GDM1 (cell line): ENCODE results near the gene PAK4.
"Not testable (repeated sequence)": the region's sequence is repeated elsewhere in the genome, so short reads cannot be mapped to it uniquely, and the experiment has no call there.

Experiments
- DNase-seq: peaks from one replicate; lab custom pipeline; 2025; lab: John Stamatoyannopoulos, UW

The PAK4 gene

DNA sequence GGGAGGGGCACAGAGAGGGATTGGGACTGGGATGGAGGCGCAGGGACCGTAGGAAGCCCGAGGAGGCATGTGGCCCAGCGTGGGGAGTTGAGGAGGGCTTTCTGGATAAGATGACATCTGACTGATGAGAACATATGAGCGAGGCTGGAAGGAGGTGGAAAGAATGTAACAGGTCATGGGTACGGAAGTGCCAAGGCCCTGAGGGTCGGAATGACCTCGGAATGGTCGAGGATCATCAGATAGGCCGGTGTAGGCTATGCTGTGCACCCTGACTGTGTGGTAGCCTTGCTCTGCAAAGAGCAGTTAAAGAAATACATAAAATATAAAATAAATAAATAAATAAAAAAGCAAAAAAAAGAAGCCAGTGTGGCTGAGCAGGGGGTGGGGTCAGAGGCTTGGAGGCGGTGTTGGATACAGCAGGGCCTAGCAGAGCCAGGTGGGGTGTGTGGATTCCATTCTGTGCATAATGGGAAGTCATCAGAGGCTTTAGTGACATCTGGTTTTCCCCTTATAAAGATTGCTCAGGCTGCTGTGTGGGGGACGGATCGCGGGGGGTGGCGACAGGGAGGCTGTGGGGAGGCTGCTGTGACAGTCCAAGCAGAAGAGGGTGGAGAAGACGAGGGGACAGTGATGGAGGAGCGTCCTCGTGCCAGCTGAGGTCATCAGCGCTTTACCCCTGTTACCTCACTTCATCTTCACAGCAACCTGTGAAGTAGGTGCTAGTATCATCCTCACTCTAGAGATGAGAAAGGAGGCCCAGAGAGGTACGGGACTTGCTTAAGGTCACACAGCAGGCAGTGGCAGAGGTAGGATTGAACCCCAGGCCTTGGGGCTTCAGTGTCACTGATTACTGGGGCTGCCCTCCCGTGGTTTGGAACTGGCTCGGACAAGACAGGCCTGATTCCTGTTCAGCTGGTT lies 5.0 kb downstream of the PAK4 start:
- DNase-seq = no peak

DNA sequence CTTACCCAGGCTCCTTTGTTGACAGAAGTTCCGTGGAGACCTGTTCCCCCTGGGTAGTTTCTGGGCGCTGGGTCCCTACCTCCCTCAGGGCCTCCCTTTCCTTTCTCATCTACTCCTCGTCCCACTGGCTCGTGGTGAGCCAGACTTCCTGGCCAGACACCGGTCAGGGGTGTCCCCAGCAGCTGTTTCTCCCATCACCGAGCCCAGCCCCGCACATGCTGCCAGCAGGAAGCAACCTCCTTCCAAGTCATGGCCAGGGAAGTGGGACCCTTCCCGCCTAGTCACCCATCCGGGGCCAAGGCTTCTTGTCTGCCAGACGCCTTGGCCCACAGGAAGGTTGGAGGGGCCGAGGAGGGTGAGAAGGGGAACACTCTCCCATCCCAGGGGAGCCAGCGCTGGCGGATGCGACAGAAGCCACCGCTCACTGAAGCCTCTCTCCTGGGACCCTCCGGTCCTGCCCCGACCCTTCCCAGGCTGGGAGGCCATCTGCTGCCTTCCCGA lies 5.7 kb downstream of the PAK4 start:
- DNase-seq = no peak

DNA sequence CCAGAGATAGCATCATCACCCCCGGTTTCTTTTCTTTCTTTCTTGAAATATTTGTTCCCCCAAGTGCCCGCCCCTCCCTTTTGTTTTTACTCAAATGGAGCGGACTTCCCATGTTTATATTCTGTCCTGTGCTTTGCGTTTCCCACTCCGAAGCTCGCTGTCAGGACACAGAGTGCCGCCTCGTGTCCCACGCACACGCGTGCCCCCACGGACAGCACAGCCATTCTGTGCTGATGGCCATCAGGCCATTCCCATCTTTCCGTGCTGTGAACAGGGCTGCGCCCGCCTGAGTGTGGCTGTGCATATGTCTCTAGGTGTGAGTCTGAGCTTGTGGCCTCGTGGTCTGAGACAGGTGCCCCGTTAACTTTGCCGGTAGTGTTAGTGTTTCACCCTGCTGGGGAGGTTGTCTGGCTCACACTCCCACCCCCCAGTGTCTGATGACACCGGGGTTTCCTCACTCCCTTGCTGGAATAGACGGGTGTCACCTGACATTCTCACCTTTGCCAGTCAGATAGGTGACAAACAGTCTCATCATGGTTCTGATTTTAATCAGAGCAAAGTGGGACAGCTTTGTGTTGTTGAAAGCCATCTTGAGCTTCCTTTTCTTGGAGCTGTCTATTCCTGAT lies 6.9 kb downstream of the PAK4 start:
- no peak for DNase-seq

DNA sequence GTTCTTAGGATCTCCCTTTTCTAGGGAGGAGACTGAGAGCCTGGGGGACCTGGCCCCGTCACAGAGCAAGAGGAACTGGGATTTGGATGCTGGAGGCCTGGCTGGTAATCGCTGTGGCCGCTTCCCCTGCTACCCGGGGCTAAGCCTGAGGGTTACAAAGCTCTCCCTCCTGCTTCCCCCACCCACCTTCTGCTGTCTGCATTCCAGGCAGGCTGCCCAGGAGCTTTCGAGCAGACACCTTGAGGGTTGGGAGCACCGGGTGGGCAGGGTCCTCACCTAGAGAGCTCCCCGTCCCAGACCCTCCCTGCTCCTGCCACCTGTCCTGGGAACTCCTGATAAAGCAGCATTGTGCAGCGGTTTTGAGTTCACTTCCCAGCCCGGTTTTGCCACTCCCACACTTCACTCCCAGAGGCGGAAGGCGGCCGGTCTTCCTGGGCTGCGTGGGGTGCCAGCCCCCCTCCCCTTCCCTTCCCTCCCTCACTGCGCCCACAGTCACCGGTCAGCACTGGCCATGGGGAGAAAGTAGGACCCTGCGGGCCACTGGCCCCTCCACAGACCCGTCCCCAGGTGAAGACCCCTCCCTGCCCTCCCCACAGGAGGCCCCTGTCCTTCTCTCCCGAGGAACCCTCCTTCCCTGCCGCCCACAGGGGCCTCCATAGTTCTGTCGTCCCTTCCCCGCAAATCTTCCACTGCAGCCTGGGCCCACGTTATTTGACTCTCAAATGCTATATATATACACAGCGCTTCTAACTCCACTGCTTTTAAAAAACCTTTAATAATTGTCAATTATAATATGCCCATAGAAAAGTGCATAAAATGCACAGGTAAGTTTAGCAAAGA lies 8.1 kb downstream of the PAK4 start:
- no peak for DNase-seq

DNA sequence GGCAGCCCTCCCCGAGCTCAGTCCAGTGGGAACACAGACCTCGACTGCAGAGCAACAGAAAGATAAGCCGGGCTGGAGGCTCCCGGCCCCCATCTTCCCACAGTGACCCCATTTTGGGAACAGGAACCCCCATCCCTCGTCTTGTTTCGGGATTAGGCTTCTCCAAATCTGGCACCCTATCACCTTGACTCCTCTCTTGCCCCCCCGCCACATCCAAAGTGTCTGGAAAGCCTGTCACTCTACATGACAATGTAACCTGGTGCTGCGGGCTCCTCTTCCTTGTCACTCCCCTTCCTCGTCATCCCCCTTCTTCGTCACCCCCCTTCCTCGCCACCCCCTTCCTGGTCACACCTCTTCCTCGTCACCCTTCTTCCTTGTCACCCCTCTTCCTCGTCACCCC lies 10.1 kb downstream of the PAK4 start:
- no peak for DNase-seq

DNA sequence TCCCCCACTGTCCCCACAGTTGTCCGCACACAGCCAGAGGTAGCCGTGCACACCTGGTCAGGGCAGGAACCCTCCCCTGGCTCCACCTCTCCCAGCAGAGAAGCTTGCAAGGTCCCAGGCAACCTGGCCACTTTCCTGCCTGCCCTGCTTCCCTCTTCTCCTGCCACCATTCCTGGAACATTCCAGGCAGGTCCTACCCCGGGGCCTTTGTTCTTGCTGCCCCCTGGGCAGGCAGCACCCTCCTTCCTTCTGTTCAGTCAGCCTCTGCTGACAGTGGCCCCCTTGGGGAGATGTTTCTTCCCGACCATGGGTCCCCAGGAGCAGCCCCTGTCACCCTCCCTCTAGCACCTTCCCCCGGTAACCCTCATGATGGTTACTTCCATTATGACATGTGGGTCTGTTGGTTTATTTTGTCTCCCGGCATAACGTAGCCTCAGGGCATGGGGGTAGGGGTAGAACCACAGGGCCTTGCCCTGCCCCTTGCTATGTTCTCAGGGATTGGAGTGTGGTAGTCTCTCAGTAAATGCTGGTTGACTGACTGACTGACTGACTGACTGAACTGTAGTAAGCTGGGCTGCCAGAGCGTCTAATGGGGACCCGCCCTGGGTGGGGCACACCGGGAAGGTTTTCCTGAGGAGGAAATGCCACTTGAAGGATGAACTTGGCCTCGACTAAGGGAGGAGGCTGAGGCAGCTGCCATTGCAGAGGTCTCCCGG lies 10.8 kb downstream of the PAK4 start:
- no peak for DNase-seq

DNA sequence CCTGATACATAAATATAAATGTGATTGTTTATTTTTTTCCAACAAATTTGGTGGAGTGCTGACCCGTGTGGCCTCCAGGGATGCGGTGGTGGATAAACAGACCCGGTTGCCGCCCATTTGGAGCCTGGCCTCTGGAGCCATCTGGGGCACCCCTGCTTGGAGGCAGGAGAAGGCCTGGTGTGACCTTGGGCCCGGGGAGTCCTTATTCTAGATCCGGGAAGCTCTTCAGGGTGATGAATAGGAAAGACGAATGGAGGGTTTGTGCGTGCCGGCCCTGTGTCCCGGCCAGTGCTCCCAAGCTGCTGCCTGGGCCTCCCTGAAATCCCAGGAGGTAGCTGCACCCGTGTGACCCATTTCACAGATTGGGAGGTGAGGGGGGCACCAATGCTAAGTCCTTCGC lies 11.5 kb downstream of the PAK4 start:
- no peak for DNase-seq

DNA sequence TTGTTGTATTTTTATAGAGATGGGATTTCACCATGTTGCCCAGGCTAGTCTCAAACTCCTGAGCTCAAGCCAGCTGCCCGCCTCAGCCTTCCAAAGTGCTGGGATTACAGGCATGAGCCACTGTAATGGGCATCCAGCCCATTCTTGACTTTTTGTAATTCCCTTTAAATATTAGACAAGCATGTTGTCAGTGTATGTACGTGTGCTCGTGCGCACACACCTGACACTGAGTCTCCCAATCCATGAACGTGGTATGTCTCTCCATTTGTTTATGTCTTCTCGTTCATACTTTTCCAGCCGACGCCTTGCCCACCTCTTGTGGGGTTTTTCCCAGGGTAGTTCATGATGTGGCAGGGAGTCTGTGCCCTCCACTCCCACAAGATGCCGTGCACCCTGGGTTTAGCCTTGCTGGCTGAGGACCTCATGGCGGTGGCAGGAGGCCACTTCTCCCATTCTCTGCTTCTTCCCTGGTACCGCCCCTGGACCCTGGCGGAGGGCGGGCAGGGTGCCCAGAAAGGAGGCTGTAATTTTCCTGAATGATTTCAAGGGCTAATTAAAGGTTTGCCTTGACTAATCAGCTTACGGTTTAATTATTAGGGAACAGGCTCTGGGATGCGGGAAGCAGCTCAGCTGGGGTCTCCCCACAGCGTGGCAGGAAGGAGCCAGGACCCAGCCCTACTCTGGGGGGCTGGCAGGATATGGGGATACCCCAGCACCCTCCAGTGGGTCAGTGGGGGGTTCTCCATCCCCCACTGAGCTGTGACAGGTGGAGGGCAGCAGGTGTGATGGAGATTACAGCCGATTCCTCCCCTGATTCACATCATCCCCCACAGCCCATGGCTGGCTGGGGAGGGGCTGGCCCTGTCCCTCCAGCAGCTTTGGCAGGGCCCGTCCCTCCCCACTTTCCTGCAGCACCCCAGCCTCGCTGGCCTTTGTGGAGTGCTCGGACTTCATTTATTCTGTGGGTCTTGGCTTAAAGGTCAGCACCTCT lies 12.9 kb downstream of the PAK4 start:
- DNase-seq = no peak

DNA sequence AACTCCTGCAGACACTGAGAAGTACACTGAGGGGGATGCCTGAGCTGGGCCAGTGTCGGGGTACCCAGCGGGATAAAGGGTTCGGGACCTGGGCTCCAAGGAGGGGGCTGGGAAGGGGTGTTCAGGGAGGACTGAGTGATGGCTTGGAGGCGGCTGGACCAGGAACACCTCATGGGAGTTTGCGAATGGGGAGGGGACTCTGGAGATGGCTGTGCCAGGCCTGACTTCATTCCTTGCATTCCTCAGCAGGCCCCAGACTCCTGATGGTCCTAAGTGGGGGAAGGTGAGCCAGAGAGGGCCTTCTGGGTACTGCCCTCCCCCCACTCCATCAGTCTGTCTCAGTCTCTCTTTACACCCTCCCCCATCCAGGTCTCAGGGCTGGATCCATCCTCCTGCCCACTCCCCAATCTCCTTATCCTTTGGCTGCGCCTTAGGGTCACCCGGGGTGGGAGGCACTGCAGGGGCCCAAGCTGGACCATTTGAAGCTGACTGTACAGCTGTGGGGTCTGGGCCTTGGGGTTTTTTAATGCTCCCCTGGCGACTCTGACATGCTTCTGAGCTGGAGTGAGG lies 13.8 kb downstream of the PAK4 start:
- DNase-seq = no peak

DNA sequence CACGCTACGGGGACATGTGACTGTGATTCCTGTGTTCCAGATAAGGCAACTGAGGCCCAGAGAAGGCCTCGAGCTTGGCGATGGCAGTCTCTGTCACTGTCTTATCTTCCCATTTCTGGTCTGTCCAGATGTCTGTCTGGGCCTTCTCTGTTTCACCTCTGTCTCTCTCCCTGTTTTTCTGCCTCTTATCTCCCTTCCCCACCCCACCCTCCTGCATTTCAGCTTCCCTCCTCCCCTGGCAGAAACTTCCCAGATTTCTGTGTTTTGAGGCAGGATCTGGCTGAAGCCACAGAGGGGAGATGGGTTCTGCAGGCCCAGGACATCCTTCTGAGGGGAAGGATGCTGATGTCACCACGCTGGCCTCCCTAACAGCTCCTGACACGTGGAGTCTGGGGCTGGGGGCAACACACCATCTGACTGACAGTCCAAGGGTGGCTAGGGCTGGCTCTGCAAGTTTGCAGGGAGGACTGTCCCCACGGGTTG lies 14.4 kb downstream of the PAK4 start:
- no peak for DNase-seq

DNA sequence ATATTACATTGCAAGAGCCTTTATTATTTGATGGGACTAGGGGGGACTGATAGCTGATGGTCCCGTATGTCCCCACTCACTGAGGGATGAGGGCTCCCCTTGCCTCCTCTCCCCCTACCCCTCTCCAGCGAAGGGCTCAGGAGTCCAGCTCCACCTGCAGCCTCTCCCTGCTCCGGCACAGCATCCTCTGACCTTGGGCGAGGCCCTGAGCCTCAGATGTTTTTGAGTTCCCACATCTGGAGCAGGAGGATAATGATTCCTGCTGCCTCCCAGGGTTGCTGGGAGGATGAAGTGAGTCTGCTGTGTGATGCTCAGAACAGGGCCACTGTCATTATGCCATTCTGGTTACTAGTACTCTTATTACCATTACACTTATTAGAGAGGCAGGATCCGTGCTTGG lies 15.0 kb downstream of the PAK4 start:
- DNase-seq = no peak

DNA sequence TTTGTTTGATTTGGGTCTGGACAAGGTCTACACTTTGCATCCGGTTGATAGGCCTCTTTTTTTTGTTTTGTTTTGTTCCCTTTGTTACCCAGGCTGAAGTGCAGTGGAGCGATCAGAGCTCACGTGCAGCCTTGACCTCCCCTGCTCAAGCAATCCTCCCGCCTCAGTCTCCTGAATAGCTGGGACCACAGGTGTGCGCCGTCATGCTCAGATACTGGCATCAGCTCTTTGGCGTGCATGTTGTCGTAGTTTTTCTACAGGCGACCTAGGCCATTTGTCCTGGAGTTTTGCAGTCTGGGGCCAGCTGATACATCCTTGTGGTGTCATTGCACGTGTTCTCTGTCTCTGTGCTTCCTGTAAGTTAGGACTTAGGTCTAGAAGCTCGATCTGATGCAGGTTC lies 16.3 kb downstream of the PAK4 start:
- DNase-seq = no peak

DNA sequence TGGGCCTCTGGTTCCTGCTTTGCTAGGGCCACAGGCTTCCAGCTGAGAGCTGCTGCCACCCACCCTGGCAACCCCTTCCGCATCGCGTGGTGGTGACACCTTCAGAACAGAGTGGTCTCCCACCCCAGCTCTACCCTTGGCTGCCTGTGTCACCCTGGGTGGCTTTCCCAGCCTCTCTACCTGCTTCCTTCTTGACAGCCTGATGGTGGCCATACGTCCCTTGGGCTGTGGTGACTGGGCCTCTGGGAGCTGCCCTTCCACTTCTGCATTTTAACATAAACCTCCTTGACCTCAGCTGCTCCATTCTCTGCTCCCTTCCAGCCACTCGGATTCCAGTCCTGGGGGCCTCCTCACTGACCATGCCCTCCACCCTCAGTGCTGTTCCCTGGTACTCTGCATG lies 17.0 kb downstream of the PAK4 start:
- DNase-seq = no peak

DNA sequence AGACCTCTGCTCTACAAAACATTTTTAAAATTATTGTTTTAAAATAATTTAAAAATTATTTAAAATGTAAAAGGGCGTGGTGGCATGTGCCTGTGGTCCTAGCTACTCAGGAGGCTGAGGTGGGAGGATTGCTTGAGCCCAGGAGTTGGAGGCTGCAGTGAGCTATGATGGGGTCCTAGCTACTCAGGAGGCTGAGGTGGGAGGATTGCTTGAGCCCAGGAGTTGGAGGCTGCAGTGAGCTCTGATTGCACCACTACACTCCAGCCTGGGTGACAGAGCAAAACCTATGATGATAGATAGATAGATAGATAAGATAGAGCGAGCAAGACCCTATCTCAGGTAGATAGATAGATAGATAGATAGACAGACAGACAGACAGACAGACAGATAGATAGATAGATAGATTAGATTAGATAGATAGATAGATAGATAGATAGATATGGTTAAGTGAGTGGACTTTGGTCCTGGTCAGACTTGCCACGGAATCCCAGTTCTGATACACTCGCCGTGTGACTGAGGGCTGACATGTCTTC lies 18.2 kb downstream of the PAK4 start:
- not testable (repeated sequence) for DNase-seq

DNA sequence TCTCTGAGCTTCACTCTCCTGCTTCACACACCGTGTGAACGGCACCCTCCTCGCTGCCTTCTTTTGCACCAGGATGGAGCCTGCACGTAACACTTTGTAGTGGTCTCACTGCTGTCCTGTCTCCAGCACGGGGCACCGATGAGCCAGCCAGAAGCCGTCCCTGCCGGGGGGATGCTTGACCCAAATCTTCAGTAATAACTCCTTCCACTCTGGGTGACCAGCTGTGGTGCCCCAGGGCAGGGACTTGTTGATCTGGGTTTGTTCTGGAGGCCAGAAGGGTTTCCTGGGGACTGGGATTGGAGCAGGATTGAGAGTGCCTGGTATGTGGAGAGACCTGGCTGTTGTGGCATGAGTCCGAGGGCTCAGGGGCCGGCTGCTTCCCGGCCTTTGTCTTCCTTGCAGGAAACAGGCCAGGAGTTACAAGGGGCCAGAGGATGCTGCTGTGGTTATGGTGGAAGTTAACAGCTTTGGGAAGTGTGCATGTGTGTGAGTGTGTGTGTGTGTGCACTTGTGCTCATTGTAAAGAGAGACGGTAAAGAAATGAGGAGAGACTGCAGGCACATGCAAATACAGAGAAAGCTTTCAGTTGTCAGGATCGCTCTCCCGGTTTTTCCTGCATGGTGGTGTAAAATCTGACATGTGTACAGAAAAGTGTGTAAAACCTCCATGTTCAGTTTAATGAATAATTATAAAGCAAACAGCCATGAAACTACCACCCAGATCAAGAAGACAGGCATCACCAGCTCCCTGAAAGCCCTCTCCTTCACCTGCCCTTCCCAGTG lies 18.9 kb downstream of the PAK4 start:
- peak; percentile 29 for DNase-seq

DNA sequence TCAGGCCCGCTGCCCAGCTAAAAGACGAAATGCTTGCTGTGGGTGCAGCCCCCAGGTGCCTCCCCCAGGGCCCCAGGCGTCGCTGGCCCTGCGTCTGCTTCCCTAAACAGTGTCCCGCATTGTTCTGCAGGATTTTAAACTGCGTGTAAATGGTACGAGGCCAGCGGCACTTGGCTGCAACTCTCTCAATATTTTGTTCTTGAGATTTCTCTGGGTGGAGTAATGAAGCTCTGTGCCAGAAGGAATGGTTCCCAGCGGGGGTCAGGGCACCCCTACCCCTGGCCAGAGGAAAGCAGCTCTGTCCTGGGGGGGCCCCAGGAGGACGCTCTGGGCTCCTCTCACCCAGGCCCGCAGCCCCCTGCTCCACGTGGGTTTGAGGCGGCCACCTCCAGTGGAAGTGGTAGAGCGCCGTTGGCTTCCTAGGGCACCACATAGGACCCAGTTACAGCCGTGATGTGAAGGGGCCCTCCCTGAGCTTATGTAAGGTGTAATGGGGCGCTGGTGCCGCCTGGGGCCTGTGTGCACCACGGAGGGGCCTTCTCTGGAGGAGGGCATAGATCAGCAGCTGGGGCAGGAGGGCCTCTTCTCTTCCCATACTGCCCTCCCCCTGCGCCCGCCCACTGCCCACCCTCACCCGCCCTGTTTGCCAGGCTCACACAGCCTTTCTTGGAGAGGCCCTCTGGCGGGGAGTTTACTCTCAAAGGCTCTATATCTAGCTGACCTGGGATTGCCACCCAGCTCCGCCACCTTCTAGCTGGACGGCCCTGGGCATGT lies 19.8 kb downstream of the PAK4 start:
- DNase-seq = no peak

DNA sequence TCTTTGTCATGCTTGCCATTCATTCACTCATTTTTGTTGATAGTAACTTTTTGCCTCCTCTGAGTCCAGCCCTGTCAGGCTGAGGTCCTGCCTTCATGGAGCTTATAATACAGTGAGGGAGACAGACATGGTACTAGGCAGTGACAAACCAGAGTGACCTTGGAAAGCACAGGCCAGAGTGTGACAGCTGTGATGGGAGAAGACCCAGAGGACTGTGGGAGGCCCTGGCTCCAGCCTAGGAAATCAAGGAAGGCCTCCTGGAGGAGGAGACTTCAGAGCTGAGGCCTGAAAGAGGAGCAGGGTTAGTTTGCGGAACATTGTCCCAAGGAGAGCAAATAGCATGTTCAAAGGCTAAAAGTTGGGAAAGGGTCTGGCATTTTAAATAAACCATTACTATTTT lies 20.5 kb downstream of the PAK4 start:
- no peak for DNase-seq
